Ascending aorta (tissue), 2 donors: ENCODE measurements around the gene CX3CR1. TPM values are rescaled to one million over a fixed set of nuclear protein-coding genes. Genes with fewer than 3 reads are reported as not detected.
A peak's percentile ranks its signal among the peaks of the same experiment; 100 is the strongest.

Experiments used
- DNase-seq, 2 donors: peaks; one replicate each; pipeline ENCODE4 v3.0.0-alpha.2; 2019; ENCODE audit warnings: low spot score in 2 of 2
- H3K27ac ChIP-seq, 2 donors: fragments of 200-600 bp; sonication (generic); one replicate each; pipeline ENCODE4 v1.5.1; 2016 to 2017; ENCODE audit warnings: mild to moderate bottlenecking in 1 of 2
- H3K27me3 ChIP-seq: fragments of 200-600 bp; sonication (generic); one replicate; pipeline ENCODE4 v1.5.1; 2017
- H3K36me3 ChIP-seq, 2 donors: fragments of 200-600 bp; sonication (generic); one replicate each; pipeline ENCODE4 v1.5.1; 2016
- H3K4me1 ChIP-seq, 2 donors: fragments of 200-600 bp; sonication (generic); one replicate each; pipeline ENCODE4 v1.5.1; 2016 to 2017; ENCODE audit warnings: mild to moderate bottlenecking in 1 of 2
- H3K4me3 ChIP-seq, 2 donors: fragments of 200-600 bp; sonication (generic); one replicate each; pipeline ENCODE4 v1.5.1; 2016 to 2017; ENCODE audit warnings: mild to moderate bottlenecking in 1 of 2
- H3K9me3 ChIP-seq, 2 donors: fragments of 200-600 bp; sonication (generic); one replicate each; pipeline ENCODE4 v1.5.1; 2016
- intact Hi-C: fragments of 100-400 bp; cut with DNase I; formaldehyde crosslinking; loops from one replicate; pipeline ENCODE4 v1.15.1; 2023
- total RNA-seq: library from RNA; depleted of rRNA; stranded (reverse); fragments of >200 nt; gene quantifications from one replicate; pipeline ENCODE4 v1.1.0, GENCODE V29; 2016
- TF ChIP-seq, protein P1 (sequence below), 3 experiments: fragments of 200-600 bp in 2 of 3; fragments of 450-650 bp in 1 of 3; sonication (generic) in 2 of 3; IDR thresholded peaks; one replicate each; pipeline ENCODE4 v1.5.1; 2016 to 2019; ENCODE audit warnings: antibody characterized with exemption in 3 of 3, mild to moderate bottlenecking in 1 of 3, moderate library complexity in 1 of 3

The CX3CR1 gene
- total RNA-seq, 1 donor from 2014 or later = not detected

GRCh38 chr3:39264053-39264452, 15.8 kb downstream of the CX3CR1 start:
- H3K36me3 ChIP-seq = no peaks in the 10 kb centered on the region
- intact Hi-C loops = no loop called here
- no peak for DNase-seq

DNA sequence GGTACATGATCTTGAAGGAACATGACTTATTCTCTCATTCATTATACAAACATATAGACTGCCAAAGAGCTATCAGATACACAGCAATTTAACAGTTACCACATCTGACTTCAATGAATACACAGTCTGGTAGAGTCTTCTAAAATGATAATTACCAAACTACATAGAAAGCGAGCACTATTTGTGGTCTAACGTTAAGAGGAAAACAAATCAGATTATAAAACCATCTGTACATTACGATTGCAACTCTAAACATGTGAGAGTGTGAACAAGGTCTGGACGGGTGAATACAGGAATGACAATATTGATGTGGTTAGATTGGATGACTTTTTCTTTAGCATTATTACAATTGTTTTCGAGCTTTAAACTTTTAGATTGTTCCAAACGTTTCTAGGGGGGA, 16.3 kb downstream of the CX3CR1 start:
- no peak for DNase-seq
- H3K4me3 ChIP-seq = no peak overlapping the region
- intact Hi-C loops = no loop called here

More at GRCh38 chr3:39264053-39264452, 15.8 kb downstream of the CX3CR1 start:
- Histone ChIP-seq H3K4me1 (peaks cover 0 to 6% of the 10 kb centered on the region in 2 donors), H3K27ac (no peak overlapping the region), H3K9me3 (no peaks in the 10 kb centered on the region), H3K4me3 (no peak overlapping the region), H3K27me3 (no peaks in the 10 kb centered on the region)
- TF ChIP-seq, protein P1, sequence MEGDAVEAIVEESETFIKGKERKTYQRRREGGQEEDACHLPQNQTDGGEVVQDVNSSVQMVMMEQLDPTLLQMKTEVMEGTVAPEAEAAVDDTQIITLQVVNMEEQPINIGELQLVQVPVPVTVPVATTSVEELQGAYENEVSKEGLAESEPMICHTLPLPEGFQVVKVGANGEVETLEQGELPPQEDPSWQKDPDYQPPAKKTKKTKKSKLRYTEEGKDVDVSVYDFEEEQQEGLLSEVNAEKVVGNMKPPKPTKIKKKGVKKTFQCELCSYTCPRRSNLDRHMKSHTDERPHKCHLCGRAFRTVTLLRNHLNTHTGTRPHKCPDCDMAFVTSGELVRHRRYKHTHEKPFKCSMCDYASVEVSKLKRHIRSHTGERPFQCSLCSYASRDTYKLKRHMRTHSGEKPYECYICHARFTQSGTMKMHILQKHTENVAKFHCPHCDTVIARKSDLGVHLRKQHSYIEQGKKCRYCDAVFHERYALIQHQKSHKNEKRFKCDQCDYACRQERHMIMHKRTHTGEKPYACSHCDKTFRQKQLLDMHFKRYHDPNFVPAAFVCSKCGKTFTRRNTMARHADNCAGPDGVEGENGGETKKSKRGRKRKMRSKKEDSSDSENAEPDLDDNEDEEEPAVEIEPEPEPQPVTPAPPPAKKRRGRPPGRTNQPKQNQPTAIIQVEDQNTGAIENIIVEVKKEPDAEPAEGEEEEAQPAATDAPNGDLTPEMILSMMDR (IDR thresholded peaks at IDR 0.05) = no peak

DNA sequence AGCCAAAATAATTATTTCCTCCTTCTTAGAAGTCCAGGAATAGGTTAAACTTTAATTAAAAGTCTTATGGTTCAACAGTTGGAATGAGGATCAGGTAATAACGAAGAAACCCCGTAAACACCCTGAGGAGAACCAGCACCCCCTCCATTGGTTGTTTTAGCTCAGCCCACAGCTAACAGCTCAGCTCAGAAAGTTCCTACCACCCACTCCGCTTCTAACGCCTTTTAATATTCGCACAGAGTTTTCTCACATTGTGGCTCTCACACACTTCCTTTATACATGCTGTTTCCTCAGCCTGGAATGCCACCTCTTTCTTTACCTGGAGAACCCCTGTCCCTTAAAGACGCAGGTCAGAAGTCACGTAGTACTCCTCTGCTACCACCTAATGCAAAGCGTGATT, 17.0 kb downstream of the CX3CR1 start:
- Histone ChIP-seq H3K4me1 (peaks cover 0 to 6% of the 10 kb centered on the region in 2 donors), H3K27me3 (no peaks in the 10 kb centered on the region), H3K4me3 (no peak overlapping the region), H3K36me3 (no peaks in the 10 kb centered on the region), H3K9me3 (no peaks in the 10 kb centered on the region), H3K27ac (no peak overlapping the region)
- intact Hi-C loops = no loop called here
- no peak for DNase-seq
- TF ChIP-seq, protein P1 (IDR thresholded peaks at IDR 0.05) = no peak

More for the DNA sequence above, 16.3 kb downstream of the CX3CR1 start:
- TF ChIP-seq, protein P1 (IDR thresholded peaks at IDR 0.05) = no peak
- H3K9me3 ChIP-seq = no peaks in the 10 kb centered on the region
- no peak overlapping the region for H3K27ac ChIP-seq
- peaks cover 0 to 6% of the 10 kb centered on the region in 2 donors for H3K4me1 ChIP-seq
- H3K27me3 ChIP-seq = no peaks in the 10 kb centered on the region
- no peaks in the 10 kb centered on the region for H3K36me3 ChIP-seq

GRCh38 chr3:39261726-39262125, 18.1 kb downstream of the CX3CR1 start:
- no peaks in the 10 kb centered on the region for H3K36me3 ChIP-seq
- DNase-seq = no peak
- no peaks in the 10 kb centered on the region for H3K9me3 ChIP-seq
- no peak overlapping the region for H3K27ac ChIP-seq
- intact Hi-C loops = no loop called here
- H3K4me3 ChIP-seq = no peak overlapping the region
- H3K4me1 ChIP-seq = peaks cover 0 to 6% of the 10 kb centered on the region in 2 donors
- H3K27me3 ChIP-seq = no peaks in the 10 kb centered on the region
- TF ChIP-seq, protein P1 (IDR thresholded peaks at IDR 0.05) = no peak

DNA sequence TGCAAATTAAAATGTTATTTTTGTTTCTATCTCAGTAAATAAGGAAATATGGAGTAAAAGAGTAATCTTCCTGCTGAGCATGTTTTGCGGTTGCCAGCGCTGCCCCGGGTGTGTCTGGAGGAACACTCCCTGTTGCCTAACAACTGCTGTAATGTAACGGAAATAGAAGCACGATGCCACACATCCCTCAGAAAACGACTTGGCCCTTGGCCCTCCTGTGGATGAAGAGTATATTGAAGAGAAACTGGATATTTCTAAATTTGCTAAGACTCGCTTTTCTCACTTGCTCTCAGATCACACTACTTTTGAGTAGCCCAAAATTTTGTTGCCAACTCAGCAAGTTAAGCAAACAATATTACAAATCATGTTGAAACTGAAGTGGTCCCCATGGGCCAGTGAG, 18.9 kb downstream of the CX3CR1 start:
- Histone ChIP-seq H3K27ac (no peak overlapping the region), H3K27me3 (no peaks in the 10 kb centered on the region), H3K9me3 (no peaks in the 10 kb centered on the region), H3K4me3 (no peak overlapping the region), H3K4me1 (peaks cover 0 to 6% of the 10 kb centered on the region in 2 donors), H3K36me3 (no peaks in the 10 kb centered on the region)
- intact Hi-C loops = no loop called here
- TF ChIP-seq, protein P1 (IDR thresholded peaks at IDR 0.05) = peak; percentile 37 to 50 (median 48)
- peak; percentile 75 to 94 for DNase-seq

DNA sequence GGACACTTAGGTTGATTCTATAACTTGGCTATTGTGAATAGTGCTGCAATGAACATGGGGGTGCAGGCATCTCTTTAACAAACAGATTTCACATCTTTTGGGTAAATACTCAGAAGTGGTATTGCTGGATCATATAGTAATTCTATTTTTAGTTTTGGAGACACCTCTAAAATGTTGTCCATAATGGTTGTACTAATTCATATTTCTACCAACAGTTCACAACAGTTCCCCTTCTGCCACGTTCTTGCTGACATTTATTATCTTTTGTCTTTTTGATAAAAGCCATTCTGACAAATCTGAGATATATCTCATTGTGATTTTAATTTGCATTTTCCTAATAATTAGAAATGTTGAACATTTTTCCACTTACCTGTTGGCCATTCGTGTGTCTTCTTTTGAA, 19.5 kb downstream of the CX3CR1 start:
- Histone ChIP-seq H3K4me3 (no peak overlapping the region), H3K4me1 (peaks cover 0 to 6% of the 10 kb centered on the region in 2 donors), H3K27me3 (no peaks in the 10 kb centered on the region), H3K27ac (no peak overlapping the region), H3K9me3 (no peaks in the 10 kb centered on the region), H3K36me3 (no peaks in the 10 kb centered on the region)
- TF ChIP-seq, protein P1 (IDR thresholded peaks at IDR 0.05) = no peak
- DNase-seq = no peak
- intact Hi-C loops = no loop called here
